WERI-Rb-1 (cell line): ENCODE data around the gene UGT2B28.
"Not testable (repeated sequence)": the region's sequence is repeated elsewhere in the genome, so short reads cannot be mapped to it uniquely, and the experiment has no call there.

ENCODE experiments used
- DNase-seq: peaks from one replicate; pipeline ENCODE4 v3.0.0-alpha.2; 2020
- H3K27ac ChIP-seq: fragments of 250-450 bp; sonication (Bioruptor Pico); 2 replicates; pipeline ENCODE4 v1.5.1; 2020; ENCODE audit warnings: mild to moderate bottlenecking, moderate library complexity
- H3K27me3 ChIP-seq: fragments of 250-450 bp; sonication (Bioruptor Pico); 2 replicates; pipeline ENCODE4 v1.5.1; 2021; ENCODE audit warnings: mild to moderate bottlenecking, low read depth, moderate library complexity; ENCODE audit not compliant: insufficient read depth, severe bottlenecking
- H3K36me3 ChIP-seq: fragments of 250-450 bp; sonication (Bioruptor Pico); 2 replicates; pipeline ENCODE4 v1.5.1; 2020; ENCODE audit warnings: mild to moderate bottlenecking, moderate library complexity
- H3K4me3 ChIP-seq: 2 replicates; pipeline ENCODE4 v1.5.1; 2011; ENCODE audit warnings: low read depth, mild to moderate bottlenecking, control low read depth, low read length
- H3K9me3 ChIP-seq: fragments of 250-450 bp; sonication (Bioruptor Pico); 2 replicates; pipeline ENCODE4 v1.5.1; 2021; ENCODE audit warnings: mild to moderate bottlenecking, moderate library complexity; ENCODE audit not compliant: severe bottlenecking
- CTCF ChIP-seq: IDR thresholded peaks from 2 replicates; pipeline ENCODE4 v1.5.1; 2011; ENCODE audit warnings: low read depth, mild to moderate bottlenecking, control low read depth, inconsistent platforms, low read length

UGT2B28 gene

GRCh38 chr4:69280081-69280480 is at the start of gene UGT2B28:
Gene UGT2B28, plus strand, starts transcription at chr4:69280475. Its CDS starts 26 bp downstream, at chr4:69280501.
- H3K27ac ChIP-seq, DNase-seq, H3K36me3 ChIP-seq, H3K9me3 ChIP-seq, H3K4me3 ChIP-seq, H3K27me3 ChIP-seq: not testable (repeated sequence)

GRCh38 chr4:69239092-69239491 is 41.2 kb upstream of the UGT2B28 start:
- Histone ChIP-seq H3K36me3 (no peaks in the 10 kb centered on the region), H3K9me3 (no peaks in the 10 kb centered on the region), H3K27ac (no peak overlapping the region), H3K27me3 (no peaks in the 10 kb centered on the region), H3K4me3 (no peak overlapping the region)
- no peak for DNase-seq
- no peak for TF ChIP-seq CTCF

GRCh38 chr4:69239557-69240168 is 40.6 kb upstream of the UGT2B28 start:
- no peak for DNase-seq
- H3K36me3 ChIP-seq, result no peaks in the 10 kb centered on the region

GRCh38 chr4:69240787-69241186 is 39.5 kb upstream of the UGT2B28 start:
- H3K4me3 ChIP-seq, result not testable (repeated sequence)

More at GRCh38 chr4:69239557-69240168, 40.6 kb upstream of the UGT2B28 start:
- Histone ChIP-seq H3K4me3 (no peak overlapping the region), H3K9me3 (no peaks in the 10 kb centered on the region), H3K27ac (no peak overlapping the region), H3K27me3 (no peaks in the 10 kb centered on the region)
- no peak for TF ChIP-seq CTCF

GRCh38 chr4:69241746-69242145 is 38.5 kb upstream of the UGT2B28 start:
- not testable (repeated sequence) for H3K4me3 ChIP-seq, H3K9me3 ChIP-seq, H3K36me3 ChIP-seq, H3K27ac ChIP-seq, H3K27me3 ChIP-seq, DNase-seq

More at GRCh38 chr4:69240787-69241186, 39.5 kb upstream of the UGT2B28 start:
- not testable (repeated sequence) for H3K27ac ChIP-seq, H3K27me3 ChIP-seq, H3K9me3 ChIP-seq, H3K36me3 ChIP-seq, DNase-seq

GRCh38 chr4:69242562-69243240 is 37.6 kb upstream of the UGT2B28 start:
- H3K9me3 ChIP-seq, H3K4me3 ChIP-seq, H3K27ac ChIP-seq, DNase-seq, H3K36me3 ChIP-seq, H3K27me3 ChIP-seq: not testable (repeated sequence)

- H3K27me3 ChIP-seq, H3K36me3 ChIP-seq, H3K9me3 ChIP-seq, H3K27ac ChIP-seq, DNase-seq, H3K4me3 ChIP-seq: not testable (repeated sequence)
Observed at GRCh38 chr4:69250884-69251283, 29.4 kb upstream of the UGT2B28 start.

GRCh38 chr4:69253147-69253772 is 27.0 kb upstream of the UGT2B28 start:
- not testable (repeated sequence) for H3K4me3 ChIP-seq, H3K9me3 ChIP-seq, H3K36me3 ChIP-seq, H3K27ac ChIP-seq, H3K27me3 ChIP-seq, DNase-seq

GRCh38 chr4:69268612-69269011 is 11.7 kb upstream of the UGT2B28 start:
- H3K36me3 ChIP-seq, DNase-seq, H3K9me3 ChIP-seq, H3K4me3 ChIP-seq, H3K27ac ChIP-seq, H3K27me3 ChIP-seq: not testable (repeated sequence)

- H3K9me3 ChIP-seq, DNase-seq, H3K4me3 ChIP-seq: not testable (repeated sequence)
Observed at GRCh38 chr4:69296356-69296755, 16.1 kb downstream of the UGT2B28 start.

GRCh38 chr4:69308426-69309033 is 28.3 kb downstream of the UGT2B28 start:
- H3K9me3 ChIP-seq, H3K4me3 ChIP-seq, H3K36me3 ChIP-seq, H3K27ac ChIP-seq, DNase-seq, H3K27me3 ChIP-seq: not testable (repeated sequence)

More at GRCh38 chr4:69296356-69296755, 16.1 kb downstream of the UGT2B28 start:
- H3K36me3 ChIP-seq, H3K27me3 ChIP-seq, H3K27ac ChIP-seq: not testable (repeated sequence)

- H3K36me3 ChIP-seq, H3K27me3 ChIP-seq, H3K9me3 ChIP-seq, DNase-seq, H3K27ac ChIP-seq, H3K4me3 ChIP-seq: not testable (repeated sequence)
Observed at GRCh38 chr4:69309549-69310076, 29.3 kb downstream of the UGT2B28 start.
